ENCODE measurements around the gene SLC14A1.

SLC14A1 gene

DNA sequence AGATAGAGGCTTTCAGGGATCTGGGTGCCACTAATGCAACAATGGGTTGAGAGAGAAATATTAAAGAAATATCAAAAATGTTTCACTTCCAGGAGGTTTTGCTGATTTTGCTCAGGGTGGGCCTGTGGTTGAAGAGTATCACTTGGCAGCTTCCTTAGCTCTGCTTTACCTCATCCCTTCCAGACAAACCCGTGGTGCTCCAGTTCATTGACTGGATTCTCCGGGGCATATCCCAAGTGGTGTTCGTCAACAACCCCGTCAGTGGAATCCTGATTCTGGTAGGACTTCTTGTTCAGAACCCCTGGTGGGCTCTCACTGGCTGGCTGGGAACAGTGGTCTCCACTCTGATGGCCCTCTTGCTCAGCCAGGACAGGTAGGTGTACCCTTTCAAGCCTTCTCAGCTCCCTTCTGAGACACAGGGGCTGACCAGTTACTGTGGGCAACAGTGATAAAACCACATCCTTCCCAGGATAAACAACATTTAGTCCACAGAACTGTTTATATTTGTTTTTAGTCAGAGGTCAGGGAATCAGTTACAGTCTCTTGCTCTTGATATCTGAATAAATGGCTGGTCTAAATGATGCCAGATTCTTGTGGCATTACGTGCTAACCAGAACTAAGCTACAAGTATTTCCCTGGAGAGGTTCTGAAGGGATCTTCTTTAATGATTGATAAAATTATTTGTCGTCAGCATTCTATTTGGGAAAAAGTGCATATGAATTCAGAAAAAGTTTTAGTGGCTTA lies 7.0 kb downstream of the SLC14A1 start:
- no peak for ATAC-seq
- TF ChIP-seq, protein P1, sequence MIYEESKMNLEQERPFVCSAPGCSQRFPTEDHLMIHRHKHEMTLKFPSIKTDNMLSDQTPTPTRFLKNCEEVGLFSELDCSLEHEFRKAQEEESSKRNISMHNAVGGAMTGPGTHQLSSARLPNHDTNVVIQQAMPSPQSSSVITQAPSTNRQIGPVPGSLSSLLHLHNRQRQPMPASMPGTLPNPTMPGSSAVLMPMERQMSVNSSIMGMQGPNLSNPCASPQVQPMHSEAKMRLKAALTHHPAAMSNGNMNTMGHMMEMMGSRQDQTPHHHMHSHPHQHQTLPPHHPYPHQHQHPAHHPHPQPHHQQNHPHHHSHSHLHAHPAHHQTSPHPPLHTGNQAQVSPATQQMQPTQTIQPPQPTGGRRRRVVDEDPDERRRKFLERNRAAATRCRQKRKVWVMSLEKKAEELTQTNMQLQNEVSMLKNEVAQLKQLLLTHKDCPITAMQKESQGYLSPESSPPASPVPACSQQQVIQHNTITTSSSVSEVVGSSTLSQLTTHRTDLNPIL (CRISPR knock-in tag; IDR thresholded peaks at IDR 0.05; ENCODE audit: low read depth): no peak
- TF ChIP-seq ZFP3 (CRISPR knock-in tag; IDR thresholded peaks at IDR 0.05): no peak
- no peak for TF ChIP-seq BACH2 (CRISPR knock-in tag; IDR thresholded peaks at IDR 0.05; ENCODE audit: borderline replicate concordance)
- no peak for TF ChIP-seq PPARA (CRISPR knock-in tag; IDR thresholded peaks at IDR 0.05; ENCODE audit: borderline replicate concordance)
- TF ChIP-seq RARB (CRISPR knock-in tag; IDR thresholded peaks at IDR 0.05): no peak
- TF ChIP-seq, protein P2, sequence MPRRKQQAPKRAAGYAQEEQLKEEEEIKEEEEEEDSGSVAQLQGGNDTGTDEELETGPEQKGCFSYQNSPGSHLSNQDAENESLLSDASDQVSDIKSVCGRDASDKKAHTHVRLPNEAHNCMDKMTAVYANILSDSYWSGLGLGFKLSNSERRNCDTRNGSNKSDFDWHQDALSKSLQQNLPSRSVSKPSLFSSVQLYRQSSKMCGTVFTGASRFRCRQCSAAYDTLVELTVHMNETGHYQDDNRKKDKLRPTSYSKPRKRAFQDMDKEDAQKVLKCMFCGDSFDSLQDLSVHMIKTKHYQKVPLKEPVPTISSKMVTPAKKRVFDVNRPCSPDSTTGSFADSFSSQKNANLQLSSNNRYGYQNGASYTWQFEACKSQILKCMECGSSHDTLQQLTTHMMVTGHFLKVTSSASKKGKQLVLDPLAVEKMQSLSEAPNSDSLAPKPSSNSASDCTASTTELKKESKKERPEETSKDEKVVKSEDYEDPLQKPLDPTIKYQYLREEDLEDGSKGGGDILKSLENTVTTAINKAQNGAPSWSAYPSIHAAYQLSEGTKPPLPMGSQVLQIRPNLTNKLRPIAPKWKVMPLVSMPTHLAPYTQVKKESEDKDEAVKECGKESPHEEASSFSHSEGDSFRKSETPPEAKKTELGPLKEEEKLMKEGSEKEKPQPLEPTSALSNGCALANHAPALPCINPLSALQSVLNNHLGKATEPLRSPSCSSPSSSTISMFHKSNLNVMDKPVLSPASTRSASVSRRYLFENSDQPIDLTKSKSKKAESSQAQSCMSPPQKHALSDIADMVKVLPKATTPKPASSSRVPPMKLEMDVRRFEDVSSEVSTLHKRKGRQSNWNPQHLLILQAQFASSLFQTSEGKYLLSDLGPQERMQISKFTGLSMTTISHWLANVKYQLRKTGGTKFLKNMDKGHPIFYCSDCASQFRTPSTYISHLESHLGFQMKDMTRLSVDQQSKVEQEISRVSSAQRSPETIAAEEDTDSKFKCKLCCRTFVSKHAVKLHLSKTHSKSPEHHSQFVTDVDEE (CRISPR knock-in tag; IDR thresholded peaks at IDR 0.05): no peak
- TF ChIP-seq TCF4 (CRISPR knock-in tag; IDR thresholded peaks at IDR 0.05; ENCODE audit: borderline replicate concordance): no peak
- no peak for TF ChIP-seq ZNF8 (CRISPR knock-in tag; IDR thresholded peaks at IDR 0.05)
- no peak for TF ChIP-seq ARNTL (CRISPR knock-in tag; IDR thresholded peaks at IDR 0.05; ENCODE audit: borderline replicate concordance, low read depth)

DNA sequence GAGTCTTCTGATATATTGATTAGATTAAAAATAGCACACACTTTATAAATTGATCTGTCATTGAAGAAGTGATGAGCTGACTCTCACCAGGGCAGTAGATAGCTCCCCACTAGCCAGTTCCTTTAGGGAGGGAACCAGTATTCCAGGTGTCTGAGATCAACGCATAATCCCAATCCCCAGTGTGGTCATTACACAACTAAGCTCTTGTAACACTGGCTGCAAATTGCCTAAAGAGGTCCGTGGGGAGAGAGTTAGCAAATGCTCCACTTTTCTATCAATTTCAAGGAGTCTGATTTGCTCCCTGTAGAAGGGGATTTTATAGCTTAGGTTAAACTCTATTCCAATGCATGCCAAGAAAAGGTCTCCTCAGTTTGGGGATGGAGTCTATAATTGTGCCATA lies 7.7 kb downstream of the SLC14A1 start:
- no peak for ATAC-seq
- TF ChIP-seq CSDC2 (CRISPR knock-in tag; IDR thresholded peaks at IDR 0.05) (no peak), ZFP3 (CRISPR knock-in tag; IDR thresholded peaks at IDR 0.05) (no peak), GLIS3 (CRISPR knock-in tag; IDR thresholded peaks at IDR 0.05) (no peak), ZFP30 (CRISPR knock-in tag; IDR thresholded peaks at IDR 0.05) (no peak), TOX (CRISPR knock-in tag; IDR thresholded peaks at IDR 0.05; ENCODE audit: borderline replicate concordance) (no peak), ZNF70 (CRISPR knock-in tag; IDR thresholded peaks at IDR 0.05) (no peak), PPARA (CRISPR knock-in tag; IDR thresholded peaks at IDR 0.05; ENCODE audit: borderline replicate concordance) (no peak)
- TF ChIP-seq, protein P3, sequence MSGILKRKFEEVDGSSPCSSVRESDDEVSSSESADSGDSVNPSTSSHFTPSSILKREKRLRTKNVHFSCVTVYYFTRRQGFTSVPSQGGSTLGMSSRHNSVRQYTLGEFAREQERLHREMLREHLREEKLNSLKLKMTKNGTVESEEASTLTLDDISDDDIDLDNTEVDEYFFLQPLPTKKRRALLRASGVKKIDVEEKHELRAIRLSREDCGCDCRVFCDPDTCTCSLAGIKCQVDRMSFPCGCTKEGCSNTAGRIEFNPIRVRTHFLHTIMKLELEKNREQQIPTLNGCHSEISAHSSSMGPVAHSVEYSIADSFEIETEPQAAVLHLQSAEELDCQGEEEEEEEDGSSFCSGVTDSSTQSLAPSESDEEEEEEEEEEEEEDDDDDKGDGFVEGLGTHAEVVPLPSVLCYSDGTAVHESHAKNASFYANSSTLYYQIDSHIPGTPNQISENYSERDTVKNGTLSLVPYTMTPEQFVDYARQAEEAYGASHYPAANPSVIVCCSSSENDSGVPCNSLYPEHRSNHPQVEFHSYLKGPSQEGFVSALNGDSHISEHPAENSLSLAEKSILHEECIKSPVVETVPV (CRISPR knock-in tag; IDR thresholded peaks at IDR 0.05): no peak

DNA sequence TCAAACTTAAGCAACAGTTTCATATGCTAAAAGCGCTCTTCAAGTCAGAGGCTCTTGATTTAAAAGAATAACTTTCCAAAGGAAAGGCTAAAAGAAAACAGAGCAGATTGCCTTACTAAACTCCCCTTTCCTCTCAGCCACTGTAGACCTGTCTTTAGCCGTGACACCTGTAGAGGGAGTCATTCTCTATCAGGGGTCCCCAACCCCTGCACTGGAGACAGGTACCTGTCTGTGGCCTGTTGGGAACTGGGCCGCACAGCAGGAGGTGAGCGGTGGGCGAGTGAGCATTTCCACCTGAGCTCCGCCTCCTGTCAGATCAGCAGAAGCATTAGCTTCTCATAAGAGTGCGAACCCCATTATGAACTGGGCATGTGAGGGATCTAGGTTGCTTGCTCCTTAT lies 9.6 kb downstream of the SLC14A1 start:
- no peak for TF ChIP-seq ZNF565 (CRISPR knock-in tag; conservative IDR thresholded peaks at IDR 0.05; ENCODE audit: low read depth)
- no peak for TF ChIP-seq ZFP30 (CRISPR knock-in tag; IDR thresholded peaks at IDR 0.05)
- TF ChIP-seq, protein P2 (CRISPR knock-in tag; IDR thresholded peaks at IDR 0.05): no peak
- no peak for ATAC-seq

DNA sequence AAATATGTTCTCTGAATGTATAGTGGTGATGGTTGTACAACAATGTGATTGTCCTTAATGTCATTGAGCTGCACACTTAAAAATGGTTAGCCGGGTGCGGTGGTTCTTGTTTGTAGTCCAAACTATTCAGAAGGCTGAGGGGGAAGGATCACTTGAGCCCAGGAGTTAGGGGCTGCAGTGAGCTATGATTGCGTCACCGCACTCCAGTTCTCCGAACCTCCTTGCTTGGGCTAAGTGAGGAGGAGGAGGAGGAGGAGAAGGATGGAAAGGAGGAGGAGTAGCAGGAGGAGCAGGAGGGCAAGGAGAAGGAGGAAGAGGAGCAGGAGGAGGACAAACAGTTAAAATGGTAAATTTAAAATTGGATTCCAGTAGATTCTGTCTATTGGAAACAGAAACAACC lies 10.5 kb downstream of the SLC14A1 start:
- ATAC-seq: no peak
- TF ChIP-seq, protein P4, sequence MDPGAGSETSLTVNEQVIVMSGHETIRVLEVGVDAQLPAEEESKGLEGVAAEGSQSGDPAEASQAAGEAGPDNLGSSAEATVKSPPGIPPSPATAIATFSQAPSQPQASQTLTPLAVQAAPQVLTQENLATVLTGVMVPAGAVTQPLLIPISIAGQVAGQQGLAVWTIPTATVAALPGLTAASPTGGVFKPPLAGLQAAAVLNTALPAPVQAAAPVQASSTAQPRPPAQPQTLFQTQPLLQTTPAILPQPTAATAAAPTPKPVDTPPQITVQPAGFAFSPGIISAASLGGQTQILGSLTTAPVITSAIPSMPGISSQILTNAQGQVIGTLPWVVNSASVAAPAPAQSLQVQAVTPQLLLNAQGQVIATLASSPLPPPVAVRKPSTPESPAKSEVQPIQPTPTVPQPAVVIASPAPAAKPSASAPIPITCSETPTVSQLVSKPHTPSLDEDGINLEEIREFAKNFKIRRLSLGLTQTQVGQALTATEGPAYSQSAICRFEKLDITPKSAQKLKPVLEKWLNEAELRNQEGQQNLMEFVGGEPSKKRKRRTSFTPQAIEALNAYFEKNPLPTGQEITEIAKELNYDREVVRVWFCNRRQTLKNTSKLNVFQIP (CRISPR knock-in tag; IDR thresholded peaks at IDR 0.05; ENCODE audit: borderline replicate concordance, low read depth): no peak
- TF ChIP-seq ZNF8 (CRISPR knock-in tag; IDR thresholded peaks at IDR 0.05): no peak
